Hematopoietic multipotent progenitor cell treated with erythropoietin and hydrocortisone succinate and interleukin-3 and kit ligand, for 17 days (in vitro differentiated cells): ENCODE data around the gene AHRR.
A peak's percentile ranks its signal among the peaks of the same experiment; 100 is the strongest.
"Not testable (repeated sequence)": the region's sequence is repeated elsewhere in the genome, so short reads cannot be mapped to it uniquely, and the experiment has no call there.

ENCODE experiments used
- DNase-seq: peaks from one replicate; pipeline ENCODE4 v3.0.0-alpha.2; 2015; ENCODE audit warnings: low spot score

The AHRR gene

GRCh38 chr5:321230-321725, at the start of gene AHRR:
TSS of gene AHRR (plus strand) at chr5:321714. CDS start at chr5:343903, 22,189 bp downstream.
- peak; percentile 15 for DNase-seq

GRCh38 chr5:271828-272167, 49.7 kb upstream of the AHRR start:
- not testable (repeated sequence) for DNase-seq

- not testable (repeated sequence) for DNase-seq
These were observed 48.4 kb upstream of the AHRR start for GRCh38 chr5:273091-273490.

- DNase-seq = not testable (repeated sequence)
These were observed 48.0 kb upstream of the AHRR start for GRCh38 chr5:273491-273890.

GRCh38 chr5:274346-274745, 47.2 kb upstream of the AHRR start:
- DNase-seq = not testable (repeated sequence)

GRCh38 chr5:278646-279045, 42.9 kb upstream of the AHRR start:
- no peak for DNase-seq

GRCh38 chr5:279051-279665, 42.4 kb upstream of the AHRR start:
- not testable (repeated sequence) for DNase-seq

- no peak for DNase-seq
These were observed 35.4 kb upstream of the AHRR start for GRCh38 chr5:285991-286557.

- DNase-seq = not testable (repeated sequence)
These were observed 31.3 kb upstream of the AHRR start for GRCh38 chr5:290200-290599.

- not testable (repeated sequence) for DNase-seq
These were observed 30.2 kb upstream of the AHRR start for GRCh38 chr5:291345-291744.

GRCh38 chr5:294788-295187, 26.7 kb upstream of the AHRR start:
- not testable (repeated sequence) for DNase-seq

- DNase-seq = not testable (repeated sequence)
These were observed 25.3 kb upstream of the AHRR start for GRCh38 chr5:296207-296606.

- not testable (repeated sequence) for DNase-seq
These were observed 24.6 kb upstream of the AHRR start for GRCh38 chr5:296954-297353.

- DNase-seq = not testable (repeated sequence)
These were observed 24.1 kb upstream of the AHRR start for GRCh38 chr5:297448-297847.

GRCh38 chr5:297991-298736, 23.4 kb upstream of the AHRR start:
- DNase-seq = not testable (repeated sequence)

GRCh38 chr5:298737-299125, 22.8 kb upstream of the AHRR start:
- no peak for DNase-seq

GRCh38 chr5:299921-300320, 21.6 kb upstream of the AHRR start:
- not testable (repeated sequence) for DNase-seq

- not testable (repeated sequence) for DNase-seq
These were observed 20.7 kb upstream of the AHRR start for GRCh38 chr5:300691-301435.

GRCh38 chr5:302416-302815, 19.1 kb upstream of the AHRR start:
- DNase-seq = not testable (repeated sequence)

GRCh38 chr5:302966-303365, 18.5 kb upstream of the AHRR start:
- DNase-seq = no peak

GRCh38 chr5:303741-304140, 17.8 kb upstream of the AHRR start:
- not testable (repeated sequence) for DNase-seq

- DNase-seq = no peak
These were observed 16.5 kb upstream of the AHRR start for GRCh38 chr5:305050-305449.
